Neuron (in vitro differentiated cells): ENCODE measurements around the gene CRY1.
A peak's percentile ranks its signal among the peaks of the same experiment; 100 is the strongest.

Experiments
- H2AFZ ChIP-seq: one replicate; pipeline ENCODE4 v1.6.1; 2013; ENCODE audit warnings: low read depth, mild to moderate bottlenecking, inconsistent platforms, low read length, moderate library complexity
- H3K27me3 ChIP-seq: one replicate; pipeline ENCODE4 v1.6.1; 2013; ENCODE audit warnings: low read length; ENCODE audit not compliant: insufficient read depth
- H3K36me3 ChIP-seq: one replicate; pipeline ENCODE4 v1.6.1; 2013; ENCODE audit warnings: low read length; ENCODE audit not compliant: insufficient read depth
- H3K4me1 ChIP-seq: one replicate; pipeline ENCODE4 v1.6.1; 2013; ENCODE audit warnings: low read length; ENCODE audit not compliant: insufficient read depth
- H3K4me3 ChIP-seq: 2 replicates; pipeline ENCODE4 v1.5.1; 2013; ENCODE audit warnings: mild to moderate bottlenecking, low read length, moderate library complexity
- H3K9me3 ChIP-seq: one replicate; pipeline ENCODE4 v1.6.1; 2013; ENCODE audit warnings: low read length

CRY1 gene

GRCh38 chr12:106976668-106977067 is 116.7 kb downstream of the CRY1 start:
- Histone ChIP-seq H3K27me3 (no peaks in the 10 kb centered on the region), H3K4me3 (no peak overlapping the region), H3K4me1 (no peaks in the 10 kb centered on the region), H3K36me3 (peaks cover 12% of the 10 kb centered on the region), H3K9me3 (no peaks in the 10 kb centered on the region), H2AFZ (no peak overlapping the region)

- Histone ChIP-seq H3K9me3 (no peaks in the 10 kb centered on the region), H3K4me3 (no peak overlapping the region), H3K36me3 (peaks cover 17% of the 10 kb centered on the region), H3K27me3 (no peaks in the 10 kb centered on the region), H3K4me1 (no peaks in the 10 kb centered on the region), H2AFZ (no peak overlapping the region)
These were observed 117.2 kb downstream of the CRY1 start for GRCh38 chr12:106975993-106976658.

- H3K9me3 ChIP-seq = no peaks in the 10 kb centered on the region
- no peak overlapping the region for H3K4me3 ChIP-seq
- peaks cover 21% of the 10 kb centered on the region for H3K36me3 ChIP-seq
- no peaks in the 10 kb centered on the region for H3K4me1 ChIP-seq
- H3K27me3 ChIP-seq = no peaks in the 10 kb centered on the region
- no peak overlapping the region for H2AFZ ChIP-seq
These were observed 118.3 kb downstream of the CRY1 start for GRCh38 chr12:106975098-106975497.

DNA sequence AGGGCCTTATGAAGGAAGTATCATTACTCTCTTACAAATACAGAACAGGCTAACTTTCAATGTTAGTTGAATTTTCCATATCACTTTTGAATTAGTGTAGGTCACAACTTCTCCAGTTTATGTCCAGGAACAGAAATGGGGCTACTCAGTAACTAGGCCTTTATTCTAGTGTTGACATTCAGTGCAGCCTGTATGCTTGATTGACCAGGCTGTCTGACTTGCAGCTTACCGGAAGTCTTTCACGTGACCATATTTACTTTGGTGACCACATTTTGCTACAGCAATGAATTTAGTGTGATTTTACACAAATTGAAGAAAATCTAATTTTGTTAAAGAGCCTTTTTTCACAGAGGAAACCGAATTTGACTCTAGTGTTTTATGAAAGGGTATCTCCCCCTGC is 118.8 kb downstream of the CRY1 start:
- Histone ChIP-seq H3K36me3 (peaks cover 20% of the 10 kb centered on the region), H3K27me3 (no peaks in the 10 kb centered on the region), H3K4me1 (no peaks in the 10 kb centered on the region)

DNA sequence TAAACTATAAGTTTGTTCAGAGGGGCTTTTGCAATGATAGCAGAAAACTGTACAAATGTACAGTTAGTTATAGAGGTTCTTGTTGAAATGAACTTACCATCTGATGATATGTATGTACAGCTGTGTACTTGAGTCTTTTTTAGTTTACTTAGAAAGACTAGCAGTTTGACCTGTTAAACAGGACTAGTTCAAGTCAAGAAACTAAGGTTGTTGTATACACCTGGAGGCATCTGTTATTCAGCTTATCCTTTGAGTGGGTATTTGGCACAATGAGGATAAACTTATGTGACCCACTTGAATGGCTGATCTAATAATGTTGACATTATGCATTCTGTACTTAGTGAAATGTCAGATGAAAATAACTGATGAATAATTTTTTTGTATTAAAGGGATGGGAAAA is 119.8 kb downstream of the CRY1 start:
- no peak overlapping the region for H3K4me3 ChIP-seq
- no peaks in the 10 kb centered on the region for H3K27me3 ChIP-seq
- H3K36me3 ChIP-seq = peaks cover 24% of the 10 kb centered on the region
- no peaks in the 10 kb centered on the region for H3K9me3 ChIP-seq
- H3K4me1 ChIP-seq = no peaks in the 10 kb centered on the region
- H2AFZ ChIP-seq = no peak overlapping the region

More for the DNA sequence above, 118.8 kb downstream of the CRY1 start:
- H3K9me3 ChIP-seq = no peaks in the 10 kb centered on the region
- H3K4me3 ChIP-seq = no peak overlapping the region
- no peak overlapping the region for H2AFZ ChIP-seq

- Histone ChIP-seq H3K9me3 (peaks cover under 1% of the 10 kb centered on the region), H3K36me3 (peaks cover 37% of the 10 kb centered on the region), H2AFZ (no peak overlapping the region), H3K4me3 (no peak overlapping the region), H3K4me1 (no peaks in the 10 kb centered on the region), H3K27me3 (no peaks in the 10 kb centered on the region)
These were observed 122.3 kb downstream of the CRY1 start for GRCh38 chr12:106971065-106971464.

DNA sequence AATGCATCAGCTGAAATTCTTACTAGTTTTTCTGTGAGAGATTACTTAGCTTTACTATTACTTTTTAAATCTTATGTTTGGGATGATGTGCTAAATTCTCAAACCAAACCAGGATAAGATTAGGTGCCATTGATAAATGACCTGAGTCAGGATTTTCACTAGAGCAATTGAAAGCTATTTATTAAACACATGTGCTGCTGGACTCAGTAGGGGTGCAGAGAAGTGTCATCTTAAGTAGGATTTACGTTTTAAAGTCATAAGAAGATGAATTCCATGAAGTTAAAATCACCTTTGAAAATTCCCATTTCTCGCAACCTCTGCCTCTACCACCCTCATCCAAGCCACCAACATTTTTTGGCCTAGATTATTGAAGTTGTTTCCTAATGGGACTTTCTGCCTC is 128.8 kb downstream of the CRY1 start:
- H2AFZ ChIP-seq = no peak overlapping the region
- peaks cover 1% of the 10 kb centered on the region for H3K9me3 ChIP-seq
- H3K4me1 ChIP-seq = no peaks in the 10 kb centered on the region
- H3K36me3 ChIP-seq = peaks cover 36% of the 10 kb centered on the region
- H3K27me3 ChIP-seq = no peaks in the 10 kb centered on the region
- no peak overlapping the region for H3K4me3 ChIP-seq

DNA sequence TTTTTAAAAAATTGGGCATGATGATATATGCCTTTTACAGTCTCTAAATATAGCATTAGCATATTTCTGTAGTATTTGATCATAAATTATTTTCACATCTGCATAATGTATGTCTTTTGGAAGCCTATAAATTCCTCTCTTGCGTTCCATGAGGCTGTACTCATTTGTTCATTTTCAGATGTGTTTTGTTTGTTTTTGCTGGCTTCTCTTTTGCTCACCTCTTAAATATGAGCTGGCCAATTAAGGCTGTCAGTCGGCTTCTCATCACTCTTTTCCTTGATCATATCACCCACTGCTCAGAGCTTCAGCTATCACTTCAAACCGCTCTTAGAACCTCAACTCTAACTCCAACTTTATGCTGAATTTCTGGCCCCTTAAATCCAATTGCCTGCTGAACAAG is 131.1 kb downstream of the CRY1 start:
- Histone ChIP-seq H3K9me3 (peaks cover 1% of the 10 kb centered on the region), H3K4me1 (peaks cover 11% of the 10 kb centered on the region), H3K4me3 (no peak overlapping the region), H3K27me3 (no peaks in the 10 kb centered on the region), H2AFZ (no peak overlapping the region), H3K36me3 (peaks cover 18% of the 10 kb centered on the region)

DNA sequence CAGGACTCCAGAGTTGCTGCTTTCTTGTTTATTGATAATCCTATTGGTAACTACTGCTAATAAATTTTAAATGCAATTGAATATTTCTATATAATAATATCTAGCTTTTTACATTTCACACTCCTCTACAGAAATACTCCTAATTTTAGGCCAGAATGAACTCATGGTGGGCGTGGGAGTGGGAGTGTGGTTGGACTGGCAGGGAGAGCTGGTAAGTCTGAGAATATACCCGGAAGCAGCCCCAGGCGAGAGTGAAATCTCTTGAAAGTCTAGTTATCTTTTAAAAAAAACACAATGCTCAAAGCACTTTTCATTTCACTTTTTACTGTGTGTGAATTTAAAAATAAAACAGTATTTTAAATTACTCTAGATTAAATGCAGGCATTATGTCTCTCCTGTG is 132.9 kb downstream of the CRY1 start:
- H3K4me3 ChIP-seq = no peak overlapping the region
- H3K36me3 ChIP-seq = peaks cover 11% of the 10 kb centered on the region
- H2AFZ ChIP-seq = no peak overlapping the region
- peaks cover 16% of the 10 kb centered on the region for H3K4me1 ChIP-seq
- H3K9me3 ChIP-seq = no peaks in the 10 kb centered on the region
- H3K27me3 ChIP-seq = no peaks in the 10 kb centered on the region

DNA sequence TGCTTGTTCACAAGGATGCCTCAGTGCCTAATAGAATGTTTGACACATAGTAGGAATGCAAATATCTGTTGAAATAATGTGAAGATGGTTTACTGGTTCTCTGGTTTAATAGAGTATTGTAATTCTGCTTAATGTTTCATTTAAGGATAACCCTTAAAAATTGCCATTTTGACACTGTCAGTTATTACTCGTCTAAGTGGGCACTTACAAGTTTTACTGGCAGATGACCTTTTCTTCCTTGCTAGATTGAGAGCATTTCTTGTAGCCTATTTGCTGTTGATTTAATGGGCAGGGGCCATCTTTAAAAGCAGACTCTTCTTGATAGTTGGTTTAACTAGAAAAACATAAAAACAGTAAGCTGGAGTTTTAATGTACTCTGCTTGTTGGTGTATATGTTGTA is 135.8 kb downstream of the CRY1 start:
- Histone ChIP-seq H3K4me3 (peak overlapping the region; percentile 82), H3K36me3 (no peaks in the 10 kb centered on the region), H2AFZ (peak overlapping the region; percentile 18), H3K27me3 (no peaks in the 10 kb centered on the region), H3K4me1 (peaks cover 22% of the 10 kb centered on the region), H3K9me3 (no peaks in the 10 kb centered on the region)

DNA sequence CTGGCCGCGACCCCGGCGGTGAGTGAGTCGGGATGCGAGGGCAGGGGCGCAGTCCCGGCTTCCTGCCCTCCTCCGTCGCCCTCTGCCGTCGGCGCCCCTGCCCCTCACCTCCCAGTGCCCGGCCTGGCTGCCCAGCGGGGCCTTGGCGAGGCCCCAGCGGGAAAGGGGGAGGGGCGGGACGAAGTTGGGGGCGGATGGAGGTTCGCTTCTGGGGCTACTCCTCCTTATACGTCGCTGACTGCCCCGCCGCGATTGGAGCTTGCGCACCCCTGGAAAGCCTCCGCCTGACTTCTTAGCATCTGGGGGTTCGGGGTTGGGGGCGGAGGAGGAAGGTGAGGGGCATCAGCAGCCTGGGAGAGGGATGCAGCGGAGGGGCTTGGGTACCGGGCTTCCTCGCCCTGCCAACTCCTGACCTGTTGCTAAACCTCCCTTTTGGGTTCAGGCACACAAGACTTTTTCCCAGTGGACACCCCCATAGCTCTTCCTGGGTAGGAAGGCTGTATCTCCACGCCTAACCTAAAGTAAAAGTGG is 137.2 kb downstream of the CRY1 start:
- no peaks in the 10 kb centered on the region for H3K27me3 ChIP-seq
- H3K4me3 ChIP-seq = peak overlapping the region; percentile 82
- no peaks in the 10 kb centered on the region for H3K9me3 ChIP-seq
- H3K4me1 ChIP-seq = peaks cover 22% of the 10 kb centered on the region
- no peaks in the 10 kb centered on the region for H3K36me3 ChIP-seq
- H2AFZ ChIP-seq = peak overlapping the region; percentile 95

- Histone ChIP-seq H3K9me3 (no peaks in the 10 kb centered on the region), H3K4me3 (peak within 1 kb of the TSS; percentile 82), H2AFZ (peak within 1 kb of the TSS; percentile 95), H3K27me3 (no peaks in the 10 kb centered on the region), H3K36me3 (no peaks in the 10 kb centered on the region), H3K4me1 (peaks cover 22% of the 10 kb centered on the region)
These were observed 137.8 kb downstream of the CRY1 start, which contains the start of gene TMEM263 for GRCh38 chr12:106955377-106956047. Gene TMEM263 (plus strand): TSS chr12:106955907. CDS start chr12:106967117, 11,210 bp downstream.

- Histone ChIP-seq H3K9me3 (no peaks in the 10 kb centered on the region), H3K4me1 (peaks cover 22% of the 10 kb centered on the region), H2AFZ (peak overlapping the region; percentile 64), H3K27me3 (no peaks in the 10 kb centered on the region), H3K4me3 (peak overlapping the region; percentile 82), H3K36me3 (no peaks in the 10 kb centered on the region)
These were observed 138.6 kb downstream of the CRY1 start for GRCh38 chr12:106954462-106955376.
